SIG-M5 (cell line): ENCODE data around the gene ADCY9.
"Not testable (repeated sequence)": the region's sequence is repeated elsewhere in the genome, so short reads cannot be mapped to it uniquely, and the experiment has no call there.

Experiments used
- DNase-seq: peaks from one replicate; lab custom pipeline; 2025; lab: John Stamatoyannopoulos, UW

ADCY9 gene

DNA sequence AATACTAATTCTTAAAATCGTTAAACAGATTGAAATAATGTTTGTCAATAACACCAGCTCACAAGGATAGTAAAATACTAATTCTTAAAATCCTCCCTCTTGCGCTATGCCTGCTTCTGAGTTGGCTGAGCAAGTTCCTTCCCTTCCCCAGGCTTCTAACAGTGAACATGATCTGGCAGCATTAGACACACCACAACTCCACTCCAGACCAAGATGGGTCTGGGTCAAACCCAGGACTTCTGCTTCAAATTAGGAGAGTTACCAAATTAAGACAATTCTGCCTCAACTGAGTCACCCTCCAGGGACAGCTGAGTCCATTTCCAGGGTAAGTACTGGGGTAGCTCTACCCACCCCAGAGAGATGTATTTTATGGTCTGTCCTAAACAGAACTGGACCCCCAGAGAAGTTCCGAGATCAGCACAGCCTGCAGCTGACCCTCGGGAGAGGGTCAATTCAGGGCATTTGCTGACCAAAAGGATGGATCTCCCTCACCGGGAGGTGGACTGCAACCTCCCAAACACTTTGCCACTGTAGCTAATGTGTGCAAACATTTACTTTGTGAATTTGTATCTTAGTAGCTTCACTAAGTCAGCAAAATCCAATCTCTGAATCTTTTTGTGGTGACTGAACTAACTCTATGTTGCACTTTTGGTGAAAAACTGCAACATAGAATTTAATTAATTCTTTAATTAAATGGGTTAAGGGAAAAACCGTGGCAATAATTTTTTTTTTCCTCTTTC lies 48.8 kb downstream of the ADCY9 start:
- DNase-seq, result no peak

DNA sequence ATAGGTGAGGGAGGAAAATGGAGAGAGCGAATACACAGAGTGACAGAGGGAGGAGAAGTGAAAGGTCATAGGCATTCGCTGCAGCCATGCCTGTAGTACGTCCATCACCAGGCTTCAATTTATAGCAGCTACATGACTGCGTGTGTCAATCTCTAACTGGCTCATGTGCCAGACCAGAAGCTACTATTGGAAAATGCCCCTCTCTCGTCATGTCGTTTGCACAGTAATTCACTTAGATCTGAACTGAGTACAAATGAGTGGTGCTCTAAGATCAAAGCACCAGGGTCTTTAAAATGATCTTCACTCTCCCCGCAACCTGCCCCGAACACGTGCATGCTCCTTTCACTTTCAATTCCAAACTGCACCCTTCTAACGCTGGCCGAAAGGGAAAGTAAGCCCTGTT lies 51.3 kb downstream of the ADCY9 start:
- no peak for DNase-seq

DNA sequence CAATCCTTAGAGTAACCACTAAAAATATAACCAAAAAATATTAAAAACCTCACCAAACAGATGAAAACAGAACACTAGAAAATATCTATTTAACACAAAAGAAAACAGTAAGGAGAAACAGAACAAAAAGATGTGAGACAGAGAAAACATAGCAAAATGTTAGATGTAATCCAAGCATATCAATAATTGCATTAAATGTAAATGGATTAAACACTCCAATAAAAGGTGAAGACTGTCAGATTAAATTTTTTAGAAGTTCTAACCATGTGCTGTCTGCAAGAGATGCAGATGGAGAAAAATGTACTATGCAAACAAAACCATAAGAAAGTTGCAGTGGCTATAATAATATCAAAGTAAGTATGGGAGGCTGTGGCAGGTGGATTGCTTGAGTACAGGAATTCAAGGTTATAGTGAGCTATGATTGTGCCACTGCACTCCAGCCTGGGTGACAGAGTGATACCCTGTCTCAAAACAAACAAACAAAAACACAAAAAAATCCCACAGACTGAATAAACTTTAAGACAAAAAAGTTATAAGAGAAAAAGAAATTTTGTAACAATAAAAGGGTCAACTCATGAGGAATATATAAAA lies 53.9 kb downstream of the ADCY9 start:
- no peak for DNase-seq

DNA sequence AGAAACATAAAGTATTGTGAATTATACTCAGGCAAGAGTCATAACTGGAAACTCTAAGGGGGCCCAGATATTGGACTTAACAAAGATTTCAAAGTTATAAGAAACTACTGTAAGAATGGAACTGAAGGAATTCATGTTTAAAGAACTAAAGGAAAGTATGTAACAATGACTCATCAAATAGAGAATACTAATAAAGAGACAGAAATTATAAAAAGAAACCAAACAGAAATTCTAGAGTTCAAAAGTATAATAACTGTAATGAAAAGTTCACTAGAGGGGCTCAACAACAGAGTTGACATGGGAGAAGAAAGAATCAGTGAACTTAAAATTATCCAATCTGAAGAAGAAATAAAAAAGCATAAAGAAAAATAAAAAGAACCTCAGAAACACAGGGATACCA lies 55.4 kb downstream of the ADCY9 start:
- no peak for DNase-seq

DNA sequence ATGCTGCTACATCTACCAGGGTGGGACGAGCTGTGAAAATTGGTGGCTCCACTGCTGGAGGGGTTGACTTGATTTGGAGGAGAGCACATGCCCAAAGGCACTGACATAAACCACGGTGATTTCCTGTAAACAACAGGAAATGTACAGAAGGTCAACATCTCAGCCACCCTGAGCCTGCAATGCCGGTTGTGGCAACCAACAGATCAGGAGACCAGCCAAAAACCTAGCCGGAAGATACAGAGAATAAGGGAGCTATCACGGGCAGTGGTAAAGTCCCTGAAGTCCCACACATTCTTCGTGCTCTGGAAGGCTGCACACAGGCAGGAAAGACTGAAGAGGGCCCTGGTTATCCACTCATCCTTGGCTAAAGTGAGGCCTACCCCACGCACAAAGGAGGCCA lies 56.2 kb downstream of the ADCY9 start:
- DNase-seq, result no peak

DNA sequence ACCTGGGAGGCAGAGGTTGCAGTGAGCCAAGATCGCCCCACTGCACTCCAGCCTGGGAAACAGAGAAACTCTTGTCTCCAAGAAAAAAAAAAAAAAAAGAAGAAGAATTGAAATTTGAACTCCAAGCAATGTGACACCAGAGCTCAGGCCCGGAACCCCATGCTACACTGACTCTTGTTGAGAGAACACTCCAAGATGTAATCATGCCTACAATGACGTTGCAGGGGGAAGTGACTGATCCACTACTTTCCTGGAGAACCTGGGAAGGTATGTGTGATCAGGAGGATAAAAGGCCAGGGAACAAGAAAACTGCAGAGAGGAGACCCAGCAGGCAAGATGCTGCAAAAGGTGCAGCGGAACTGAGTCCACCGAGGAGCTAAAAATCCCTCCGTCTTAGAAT lies 57.9 kb downstream of the ADCY9 start:
- DNase-seq, result no peak

DNA sequence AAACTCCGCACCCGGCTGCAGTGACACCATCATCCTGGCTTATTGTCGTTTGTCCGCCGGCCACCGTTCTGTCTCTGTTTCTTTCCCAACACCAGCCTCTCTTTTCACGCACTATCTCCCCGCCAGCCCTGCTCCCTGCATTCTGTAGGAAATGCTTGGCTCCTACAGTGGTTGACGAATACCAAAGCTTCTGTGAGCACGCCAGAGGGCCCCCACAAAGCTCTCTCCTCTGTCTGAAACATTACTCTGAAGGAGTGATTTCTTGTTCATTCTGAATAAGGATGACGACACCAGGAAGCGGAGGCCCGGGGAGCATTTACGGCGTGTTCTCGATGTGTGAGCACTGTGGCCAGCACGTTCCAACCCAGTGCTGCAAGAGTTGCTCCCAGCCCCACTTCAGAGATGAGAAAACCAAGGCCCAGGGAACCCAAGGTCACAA lies 58.8 kb downstream of the ADCY9 start:
- no peak for DNase-seq

DNA sequence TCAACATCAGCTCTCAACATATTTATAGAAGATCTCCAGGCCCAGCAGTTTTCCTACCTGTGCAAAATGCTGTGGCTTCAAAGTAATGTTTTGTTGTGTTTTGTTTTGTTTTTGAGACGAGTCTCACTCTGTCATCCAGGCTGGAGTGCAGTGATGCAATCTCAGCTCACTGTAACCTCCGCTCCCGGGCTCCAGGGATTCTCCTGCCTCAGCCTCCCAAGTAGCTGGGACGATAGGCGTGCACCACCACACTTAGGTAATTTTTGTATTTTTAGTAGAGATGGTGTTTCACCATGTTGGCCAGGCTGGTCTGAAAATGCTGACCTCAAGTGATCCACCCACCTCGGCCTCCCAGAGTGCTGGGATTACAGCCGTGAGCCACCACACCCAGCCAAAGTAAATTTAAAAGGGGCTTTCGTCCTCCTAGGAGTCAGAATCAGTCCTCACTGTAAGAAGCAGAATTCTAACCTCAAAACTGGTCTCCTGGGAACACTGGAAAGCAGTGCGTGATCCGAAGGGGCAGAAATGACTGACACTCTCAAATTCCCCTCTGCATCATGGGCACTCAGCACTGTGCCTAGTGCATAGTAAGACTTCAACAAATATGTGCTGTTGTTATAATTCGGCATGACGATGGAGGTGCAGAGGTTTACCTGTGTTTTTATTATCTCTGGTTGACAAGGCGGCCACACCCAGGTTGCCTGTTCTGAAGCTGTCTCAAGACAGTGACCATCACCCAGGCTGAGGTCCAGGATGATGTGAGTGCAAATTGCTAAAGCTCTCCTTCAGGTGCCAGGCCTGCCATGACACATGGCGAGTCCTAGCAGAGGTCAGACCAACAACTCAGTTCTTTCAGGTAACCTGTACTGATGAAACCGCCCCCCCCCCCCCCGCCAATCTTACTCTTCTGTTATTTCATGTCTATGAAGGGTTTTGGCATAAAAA lies 59.8 kb downstream of the ADCY9 start:
- DNase-seq, result no peak

- DNase-seq, result no peak
Observed at GRCh38 chr16:4055748-4056147, 60.5 kb downstream of the ADCY9 start.

DNA sequence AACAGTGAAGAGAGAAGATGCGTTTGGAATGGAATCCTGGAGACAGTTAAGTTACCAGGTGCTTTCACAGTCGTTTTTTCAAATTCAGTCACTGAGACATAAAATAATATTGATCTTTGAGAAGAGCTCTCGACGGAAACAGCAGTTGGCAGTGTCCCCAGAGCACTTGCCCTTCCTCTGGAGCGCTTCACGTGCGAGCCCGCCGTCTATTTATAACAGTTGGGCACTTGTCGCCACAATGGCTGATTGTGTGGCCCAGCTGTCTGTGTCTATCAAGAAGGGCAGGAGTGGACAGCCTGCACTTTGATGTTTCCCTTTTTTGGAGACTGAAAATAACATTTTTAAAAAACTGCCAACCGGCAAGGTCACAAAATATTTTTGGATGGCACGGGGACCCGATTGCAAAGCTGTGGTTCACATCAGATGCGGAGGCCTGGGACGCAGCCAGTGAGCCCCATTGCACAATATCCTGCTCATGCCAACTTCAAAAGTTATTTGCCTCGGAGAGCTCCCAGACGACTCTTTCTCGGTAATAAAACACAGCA lies 62.9 kb downstream of the ADCY9 start:
- DNase-seq, result no peak

DNA sequence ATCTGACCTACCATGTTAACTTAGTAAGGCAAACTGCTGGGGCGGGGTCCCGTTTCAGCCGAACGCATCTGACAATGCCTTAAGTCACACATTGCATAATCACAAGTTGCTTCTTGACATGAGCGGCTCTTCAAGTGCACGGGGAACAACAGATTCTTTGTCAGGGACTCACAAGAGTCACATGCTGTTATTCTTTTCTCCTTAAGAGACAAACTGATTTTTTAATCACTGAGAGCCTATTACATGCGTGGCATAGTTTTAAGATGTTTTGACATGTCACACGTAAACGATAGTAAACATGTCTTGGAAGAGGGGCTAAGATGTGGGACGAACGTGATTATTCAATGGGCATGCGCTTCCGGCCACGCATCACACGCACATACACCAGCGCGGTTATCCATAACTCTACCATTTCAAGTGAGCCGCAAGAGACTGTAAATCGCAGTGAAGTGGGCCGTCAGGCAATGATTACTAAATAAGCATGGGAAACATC lies 63.4 kb downstream of the ADCY9 start:
- DNase-seq, result peak; percentile 21

GRCh38 chr16:4052096-4052495 lies 64.1 kb downstream of the ADCY9 start:
- DNase-seq, result no peak

DNA sequence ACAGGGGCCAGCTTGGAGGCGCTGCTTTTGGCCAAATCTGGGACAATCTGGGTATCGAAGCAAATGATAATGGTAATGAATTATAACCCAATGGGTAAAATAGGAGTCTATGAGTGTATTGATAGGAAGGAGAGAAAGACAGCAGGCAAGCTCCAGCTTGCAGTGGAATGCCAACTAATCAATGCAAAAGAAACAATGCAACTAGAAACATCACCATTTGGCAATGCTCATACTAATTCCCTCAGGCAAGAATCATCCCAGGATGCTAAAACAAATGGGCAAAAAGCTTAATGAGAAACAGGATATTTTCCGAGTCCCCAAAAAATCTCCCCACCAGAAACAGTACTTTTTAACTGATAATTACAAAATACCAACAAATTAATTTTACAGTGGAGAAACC lies 64.7 kb downstream of the ADCY9 start:
- no peak for DNase-seq

- DNase-seq, result no peak
Observed at GRCh38 chr16:4049031-4049430, 67.2 kb downstream of the ADCY9 start.

DNA sequence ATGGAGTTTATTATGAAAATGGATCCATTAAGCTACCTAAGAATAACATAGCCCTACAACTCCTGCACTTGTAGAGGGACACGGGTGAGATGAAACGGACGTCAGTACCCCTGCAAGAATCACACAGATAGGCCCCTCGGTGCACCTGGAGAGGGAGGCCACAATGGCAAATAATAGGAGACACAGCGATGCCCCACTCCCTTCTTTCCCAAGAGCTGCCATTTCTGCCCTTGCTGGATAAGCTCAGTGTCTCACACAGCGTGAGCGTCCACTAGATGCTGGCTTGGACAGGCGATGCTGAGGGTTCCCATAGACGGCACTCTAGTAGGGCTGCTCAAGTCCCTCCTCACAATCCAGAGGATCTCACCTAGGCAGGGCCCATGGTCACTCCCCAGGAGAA lies 67.8 kb downstream of the ADCY9 start:
- no peak for DNase-seq

DNA sequence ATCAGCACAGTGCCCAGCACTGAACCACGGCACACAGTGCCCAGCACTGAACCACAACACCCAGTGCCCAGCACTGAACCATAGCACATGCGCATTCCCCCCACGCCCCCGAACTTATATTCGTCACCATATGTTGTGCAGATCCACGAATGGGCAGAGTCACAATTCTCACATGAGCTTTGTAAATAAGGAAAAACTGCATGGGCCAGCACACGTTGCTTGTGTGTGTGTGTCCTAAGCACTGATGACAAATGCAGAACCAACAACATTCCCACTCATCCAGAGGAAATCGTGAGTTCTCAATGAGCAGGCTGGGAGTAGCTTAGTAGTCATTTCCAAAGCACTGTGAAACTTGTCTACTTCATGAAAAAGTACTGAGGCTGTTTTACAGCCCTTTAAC lies 70.0 kb downstream of the ADCY9 start:
- DNase-seq, result no peak

- not testable (repeated sequence) for DNase-seq
Observed at GRCh38 chr16:4045561-4045960, 70.7 kb downstream of the ADCY9 start.

DNA sequence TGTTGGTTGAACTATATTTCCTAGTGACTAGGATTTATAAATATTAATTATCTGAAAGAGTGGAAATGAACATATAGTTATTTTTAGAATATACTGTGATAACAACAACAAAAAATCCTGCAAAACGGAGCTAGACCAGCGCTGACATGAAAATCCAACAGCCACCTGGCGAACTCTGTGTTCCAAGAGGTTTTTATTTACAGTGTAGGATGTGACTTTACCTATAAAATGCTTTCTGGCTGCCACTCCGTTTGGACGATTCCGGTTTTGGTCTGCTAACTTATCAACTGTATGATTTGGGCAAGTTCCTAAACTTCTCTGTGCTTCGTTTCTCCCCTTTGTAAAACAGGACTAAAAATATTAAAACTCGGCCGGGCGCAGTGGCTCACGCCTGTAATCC lies 73.7 kb downstream of the ADCY9 start:
- no peak for DNase-seq

GRCh38 chr16:4038448-4038847 lies 77.8 kb downstream of the ADCY9 start:
- DNase-seq, result no peak

- DNase-seq, result not testable (repeated sequence)
Observed at GRCh38 chr16:4036952-4037351, 79.3 kb downstream of the ADCY9 start.

DNA sequence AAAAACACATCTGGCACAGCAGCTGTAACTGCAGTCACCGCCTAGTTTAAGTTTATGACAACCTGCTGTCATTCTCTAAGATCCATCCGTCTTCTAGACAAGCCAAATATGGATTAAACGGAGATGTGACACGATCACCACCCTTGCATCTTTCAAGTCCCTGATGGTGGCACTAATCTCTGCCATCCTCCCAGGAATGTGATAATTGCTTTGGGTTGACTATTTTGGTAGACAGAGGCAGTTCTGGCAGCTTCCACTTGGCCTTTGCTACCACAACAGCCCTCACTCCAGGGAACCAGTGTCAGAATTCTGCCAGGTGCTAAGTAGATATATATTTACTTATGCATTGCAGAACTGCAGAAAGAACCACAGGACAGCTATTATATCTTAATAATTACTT lies 81.3 kb downstream of the ADCY9 start:
- DNase-seq, result no peak

GRCh38 chr16:4033951-4034350 lies 82.3 kb downstream of the ADCY9 start:
- DNase-seq, result no peak
